ENCODE measurements around the gene CACNB3. TPM values are rescaled to one million over a fixed set of nuclear protein-coding genes. Genes with fewer than 3 reads are reported as not detected.

Gene CACNB3
- total and polyA plus RNA-seq, 2 of the 13 experiments (the other 11 are each of a cell fraction or from before 2014, with no cell fraction given): 0.29 to 0.54 TPM

GRCh38 chr12:48814262-48815125, 3.8 kb upstream of the CACNB3 start (continued):
- no peak for TF ChIP-seq KLF12 (CRISPR knock-in tag; IDR thresholded peaks at IDR 0.05; ENCODE audit: borderline replicate concordance)
- TF ChIP-seq ZSCAN22 (CRISPR knock-in tag; IDR thresholded peaks at IDR 0.05): no peak
- TF ChIP-seq ZNF317 (CRISPR knock-in tag; IDR thresholded peaks at IDR 0.05): no peak
- TF ChIP-seq FOXP1 (IDR thresholded peaks at IDR 0.05): no peak
- no peak for TF ChIP-seq FOXP1 (CRISPR knock-in tag; IDR thresholded peaks at IDR 0.05)
- TF ChIP-seq PHB2 (IDR thresholded peaks at IDR 0.05; ENCODE audit: partially characterized antibody): no peak
- TF ChIP-seq HBP1 (CRISPR knock-in tag; IDR thresholded peaks at IDR 0.05; ENCODE audit: low read depth): no peak
- 0 out of 2 replicates have a peak, but pooled peaks have one; percentile 69 for TF ChIP-seq ETV6 (CRISPR knock-in tag; conservative IDR thresholded peaks at IDR 0.05)
- no peak for TF ChIP-seq CHD4 (IDR thresholded peaks at IDR 0.05; ENCODE audit: borderline replicate concordance, low read length)
- no peak for TF ChIP-seq ZNF775 (CRISPR knock-in tag; IDR thresholded peaks at IDR 0.05; ENCODE audit: borderline replicate concordance)
- peak; percentile 59; the same call in 1 of the 2 replicates for TF ChIP-seq REPIN1 (CRISPR knock-in tag; IDR thresholded peaks at IDR 0.05; ENCODE audit: borderline replicate concordance, low read depth)
- no peak for TF ChIP-seq ZNF280D (CRISPR knock-in tag; IDR thresholded peaks at IDR 0.05)
- TF ChIP-seq ZNF337 (CRISPR knock-in tag; IDR thresholded peaks at IDR 0.05; ENCODE audit: borderline replicate concordance, low read depth): no peak
- peak; percentile 90 for TF ChIP-seq XRCC5 (optimal IDR thresholded peaks at IDR 0.05; ENCODE audit: low read length)
- no peak for TF ChIP-seq GPN1 (CRISPR knock-in tag; IDR thresholded peaks at IDR 0.05; ENCODE audit: borderline replicate concordance)
- no peak for TF ChIP-seq NR2F6 (IDR thresholded peaks at IDR 0.05)
- TF ChIP-seq NR2F6 (CRISPR knock-in tag; IDR thresholded peaks at IDR 0.05): no peak
- 0 out of 2 replicates have a peak, but pooled peaks have one; percentile 65 for TF ChIP-seq IRF9 (CRISPR knock-in tag; IDR thresholded peaks at IDR 0.05; ENCODE audit: borderline replicate concordance)
- no peak for TF ChIP-seq HES4 (CRISPR knock-in tag; IDR thresholded peaks at IDR 0.05; ENCODE audit: borderline replicate concordance)
- TF ChIP-seq CTCF (CRISPR knock-in tag; IDR thresholded peaks at IDR 0.05): peak; percentile 95
- TF ChIP-seq ZFP41 (CRISPR knock-in tag; IDR thresholded peaks at IDR 0.05; ENCODE audit: borderline replicate concordance): peak; percentile 46; the same call in 1 of the 2 replicates
- TF ChIP-seq ZZZ3 (CRISPR knock-in tag; IDR thresholded peaks at IDR 0.05; ENCODE audit: borderline replicate concordance): no peak
- no peak for TF ChIP-seq ZNF747 (CRISPR knock-in tag; IDR thresholded peaks at IDR 0.05; ENCODE audit: borderline replicate concordance)
- TF ChIP-seq NFE2L2 (IDR thresholded peaks at IDR 0.05; ENCODE audit: low read length): no peak
